ENCODE data around the gene PSME2. TPM values are rescaled to one million over a fixed set of nuclear protein-coding genes. Genes with fewer than 3 reads are reported as not detected.

PSME2 gene
- polyA plus RNA-seq, 10 donors = 72.7 to 96.7 (median 84.4) TPM

DNA sequence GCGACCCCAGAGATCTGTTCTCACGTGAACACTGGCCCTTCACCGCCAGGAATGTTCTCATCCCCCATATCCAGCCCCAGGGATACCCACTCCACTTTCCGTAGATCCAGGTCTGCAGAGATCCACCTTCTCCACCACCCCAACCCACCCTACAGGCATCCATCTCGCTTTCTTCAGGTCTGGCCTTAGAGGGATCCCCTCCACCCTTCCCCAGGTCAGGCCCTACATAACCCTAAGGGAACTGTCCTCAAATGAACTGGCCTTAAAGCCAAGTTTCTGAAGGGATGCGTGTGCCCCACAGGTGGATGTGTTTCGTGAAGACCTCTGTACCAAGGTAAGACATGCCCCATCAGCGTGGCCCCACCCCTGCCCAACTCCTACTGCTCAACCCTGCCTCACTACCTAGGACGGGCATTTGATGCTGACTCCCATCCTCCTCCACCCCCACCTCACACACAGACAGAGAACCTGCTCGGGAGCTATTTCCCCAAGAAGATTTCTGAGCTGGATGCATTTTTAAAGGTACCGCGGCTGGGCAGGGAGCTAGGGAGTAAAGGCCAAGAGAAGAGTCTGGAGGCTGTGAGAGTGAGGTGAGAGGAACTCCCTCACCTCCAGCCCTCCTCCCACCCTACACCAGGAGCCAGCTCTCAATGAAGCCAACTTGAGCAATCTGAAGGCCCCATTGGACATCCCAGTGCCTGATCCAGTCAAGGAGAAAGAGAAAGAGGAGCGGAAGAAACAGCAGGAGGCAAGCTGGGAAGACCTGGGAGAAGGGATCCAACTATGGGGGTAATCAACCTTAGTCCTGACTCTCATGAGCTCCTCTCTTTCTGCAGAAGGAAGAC is 9.5 kb downstream of the PSME2 start:
- DNase-seq = no peak

GRCh38 chr14:24135834-24136683 is 10.4 kb downstream of the PSME2 start, which contains the start of gene PSME1:
Gene PSME1, plus strand, starts transcription at chr14:24136194. Its CDS starts 69 bp downstream, at chr14:24136263.
- peak; percentile 87 to 96 (median 91) for DNase-seq

GRCh38 chr14:24135584-24135833 is 10.9 kb downstream of the PSME2 start:
- DNase-seq = no peak

DNA sequence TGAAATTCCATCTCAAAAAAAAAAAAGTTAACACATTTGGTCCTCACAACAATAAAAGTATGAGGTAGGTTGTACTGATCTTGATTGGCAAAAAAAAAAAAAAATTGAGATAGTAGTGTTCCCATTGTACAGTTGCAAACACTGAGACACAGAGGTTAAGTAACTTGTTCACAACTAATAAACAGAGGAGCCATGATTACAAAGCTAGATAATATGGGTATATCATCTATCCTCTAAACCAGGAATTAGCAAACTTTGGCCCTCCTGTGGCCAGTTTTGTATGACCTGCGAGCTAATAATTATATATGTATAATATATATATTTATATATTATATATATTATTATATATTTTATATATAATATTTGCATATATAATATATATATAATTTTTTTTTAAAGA is 12.7 kb downstream of the PSME2 start:
- no peak for DNase-seq

DNA sequence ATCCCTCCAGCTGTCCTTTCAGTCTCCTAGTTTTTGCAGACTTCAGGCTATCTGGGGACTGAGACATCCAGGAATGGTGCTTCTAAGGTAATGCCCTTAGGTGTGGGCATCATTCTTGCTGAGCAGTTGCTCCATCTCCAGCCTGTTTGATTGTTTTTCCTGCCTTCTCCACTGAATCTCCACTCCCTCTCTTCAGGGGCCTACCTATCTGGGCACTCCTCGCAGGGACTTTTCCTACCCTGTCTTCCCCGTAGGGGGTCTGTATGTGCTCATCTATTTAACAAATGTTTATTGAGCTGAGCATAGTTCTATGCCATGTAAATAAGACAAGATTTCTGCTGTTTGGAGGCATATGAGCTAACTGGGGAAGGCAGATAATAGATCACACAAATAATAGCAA is 13.4 kb downstream of the PSME2 start:
- no peak for DNase-seq

DNA sequence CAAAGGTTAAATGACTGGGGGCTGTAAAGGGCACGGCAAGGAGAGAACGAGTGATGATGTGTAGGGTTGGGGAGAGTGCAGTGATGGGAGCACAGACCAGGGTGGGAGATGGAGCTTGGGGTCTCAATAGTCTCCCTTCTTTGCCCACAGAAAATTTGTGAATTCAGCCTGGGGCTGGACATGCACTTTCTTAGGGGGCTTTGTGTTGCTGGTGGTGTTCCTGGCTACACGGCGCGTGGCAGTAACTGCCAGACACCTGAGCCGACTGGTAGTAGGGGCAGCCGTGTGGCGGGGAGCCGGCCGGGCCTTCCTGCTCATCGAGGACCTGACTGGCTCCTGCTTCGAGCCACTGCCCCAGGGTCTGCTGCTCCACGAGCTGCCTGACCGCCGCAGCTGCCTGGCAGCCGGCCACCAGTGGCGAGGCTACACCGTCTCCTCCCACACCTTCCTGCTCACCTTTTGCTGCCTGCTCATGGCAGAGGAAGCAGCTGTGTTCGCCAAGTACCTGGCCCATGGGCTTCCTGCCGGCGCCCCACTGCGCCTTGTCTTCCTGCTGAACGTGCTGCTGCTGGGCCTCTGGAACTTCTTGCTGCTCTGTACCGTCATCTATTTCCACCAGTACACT is 14.2 kb downstream of the PSME2 start:
- peak in 1 of 3 donors; percentile 37 for DNase-seq

- no peak for DNase-seq
Observed at GRCh38 chr14:24131549-24131966, 14.9 kb downstream of the PSME2 start.

- DNase-seq = peak; percentile 74 to 79 (median 77)
Observed at GRCh38 chr14:24130717-24131548, 15.5 kb downstream of the PSME2 start.

DNA sequence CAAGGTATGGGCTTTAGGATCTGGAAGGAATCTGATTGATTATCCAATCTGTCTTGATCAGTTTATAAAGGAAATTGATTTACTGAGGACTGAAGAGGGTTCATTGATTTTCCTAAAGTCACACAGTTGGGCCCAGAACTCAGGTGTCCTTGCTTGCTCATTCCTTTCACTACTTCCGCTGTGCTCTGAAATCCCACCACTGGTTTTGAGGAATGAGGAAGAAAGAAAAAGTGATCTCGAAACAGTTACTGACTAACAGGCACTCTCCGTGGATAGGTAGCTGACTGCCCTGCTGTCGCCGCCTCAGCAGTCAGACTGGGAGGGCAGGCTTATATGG is 16.1 kb downstream of the PSME2 start, which contains the start of gene FITM1:
TSS of gene FITM1 (plus strand) at position 280 of the 337 bp plus-strand sequence. CDS start 905 bp downstream, outside the sequence.
- DNase-seq = no peak

DNA sequence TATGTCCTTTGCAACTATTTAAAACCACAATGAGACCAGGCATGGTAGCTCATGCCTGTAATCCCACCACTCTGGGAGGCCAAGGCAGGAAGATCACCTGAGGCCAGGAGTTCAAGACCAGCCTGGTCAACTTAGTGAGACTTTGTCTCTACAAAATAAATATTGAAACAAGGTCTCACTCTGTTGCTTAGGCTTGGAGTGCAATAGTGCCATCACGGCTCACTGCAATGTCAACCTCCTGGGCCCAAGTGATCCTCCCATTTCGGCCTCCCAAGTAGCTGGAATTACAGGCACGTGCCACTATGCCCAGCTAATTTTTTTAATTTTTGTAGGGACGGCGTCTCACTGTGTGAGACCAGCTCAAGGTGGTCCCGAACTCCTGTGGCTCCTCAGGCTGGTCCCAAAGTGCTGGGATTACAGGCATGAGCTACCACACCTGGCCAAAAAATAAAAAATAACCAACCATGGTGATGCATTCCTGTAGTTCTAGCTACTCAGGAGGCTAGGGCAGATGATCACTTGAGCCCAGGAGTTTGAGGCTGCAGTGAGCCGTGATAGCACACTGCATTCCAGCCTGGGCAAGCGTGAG is 16.9 kb downstream of the PSME2 start:
- no peak for DNase-seq

- no peak for DNase-seq
Observed at GRCh38 chr14:24127673-24128072, 18.7 kb downstream of the PSME2 start.

DNA sequence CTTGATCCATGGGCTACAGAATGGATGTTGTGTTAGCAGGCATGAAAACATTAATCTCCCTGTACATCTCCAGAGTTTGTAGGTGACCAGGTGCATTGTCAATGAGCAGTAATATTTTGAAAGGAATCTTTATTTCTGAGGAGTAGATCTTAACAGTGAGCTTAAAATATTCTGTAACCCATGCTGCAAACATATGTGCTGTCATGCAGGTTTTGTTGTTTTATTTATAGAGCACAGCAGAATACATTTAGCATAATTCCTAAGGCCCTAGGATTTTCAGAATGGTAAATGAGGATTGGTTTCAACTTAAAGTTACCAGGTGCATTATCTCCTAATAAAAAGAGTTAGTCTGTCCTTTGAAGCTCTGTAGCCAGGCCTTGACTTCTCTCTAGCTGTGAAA is 19.5 kb downstream of the PSME2 start:
- no peak for DNase-seq

DNA sequence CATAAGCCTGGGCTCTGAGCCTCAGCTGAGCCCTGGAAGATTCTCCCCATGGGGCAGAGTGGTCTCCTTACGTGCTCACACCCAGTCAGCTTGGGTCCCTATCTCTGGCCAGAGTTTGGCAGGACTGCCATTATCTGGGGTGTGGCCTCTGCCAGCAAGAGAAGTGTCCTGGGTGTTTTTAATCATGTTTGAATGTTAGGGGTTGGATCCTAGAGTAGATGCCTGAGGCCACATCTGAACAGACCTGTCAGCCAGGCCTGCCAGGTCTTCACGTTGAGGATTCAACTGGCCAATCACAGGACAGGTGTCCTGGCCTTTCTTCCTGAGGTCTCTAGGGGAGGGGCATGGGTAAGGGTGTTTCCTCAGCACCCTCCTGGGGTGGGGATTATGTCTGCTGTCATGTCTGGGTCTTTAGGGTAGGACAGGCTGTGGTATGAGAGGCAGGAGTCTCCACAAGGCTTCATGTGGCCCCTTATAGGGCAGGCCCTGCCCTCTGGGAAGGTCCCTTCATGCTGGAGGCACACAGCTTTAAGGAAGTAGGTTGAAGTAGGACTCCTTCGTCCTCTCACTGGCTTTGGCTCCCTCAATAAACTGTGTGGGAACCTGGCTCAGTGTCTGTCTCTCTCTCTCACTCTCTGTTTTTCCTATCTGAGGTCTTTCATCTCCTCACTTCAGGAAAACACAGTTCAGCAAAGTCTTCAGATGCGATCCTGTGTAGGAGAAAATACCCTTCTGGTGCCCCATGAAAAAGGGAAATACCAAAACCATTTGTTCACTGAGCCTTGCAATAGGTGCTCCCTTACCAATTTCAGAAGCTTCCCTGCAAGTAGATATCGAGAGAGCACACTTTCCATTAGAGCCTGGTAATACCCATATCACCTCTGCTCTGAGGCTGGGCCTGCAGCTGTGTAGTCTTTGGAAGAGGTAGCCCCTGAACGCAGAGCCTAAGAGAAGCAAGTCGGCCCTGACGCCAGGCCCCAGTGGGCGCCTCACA is 22.7 kb downstream of the PSME2 start:
- no peak for DNase-seq

DNA sequence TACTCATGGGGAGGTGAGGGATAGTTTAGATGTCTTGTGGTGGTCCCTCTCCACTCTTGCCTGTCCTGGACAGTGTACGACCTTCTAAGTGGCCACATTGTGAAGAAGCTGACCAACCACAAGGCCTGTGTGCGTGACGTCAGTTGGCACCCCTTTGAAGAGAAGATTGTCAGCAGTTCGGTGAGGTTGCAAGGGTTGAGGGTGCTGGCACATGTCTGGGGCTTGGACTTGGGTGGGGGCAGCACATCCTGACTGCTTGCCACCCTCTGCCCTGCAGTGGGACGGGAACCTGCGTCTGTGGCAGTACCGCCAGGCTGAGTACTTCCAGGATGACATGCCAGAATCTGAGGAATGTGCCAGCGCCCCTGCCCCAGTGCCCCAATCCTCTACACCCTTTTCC is 23.5 kb downstream of the PSME2 start:
- DNase-seq = no peak

DNA sequence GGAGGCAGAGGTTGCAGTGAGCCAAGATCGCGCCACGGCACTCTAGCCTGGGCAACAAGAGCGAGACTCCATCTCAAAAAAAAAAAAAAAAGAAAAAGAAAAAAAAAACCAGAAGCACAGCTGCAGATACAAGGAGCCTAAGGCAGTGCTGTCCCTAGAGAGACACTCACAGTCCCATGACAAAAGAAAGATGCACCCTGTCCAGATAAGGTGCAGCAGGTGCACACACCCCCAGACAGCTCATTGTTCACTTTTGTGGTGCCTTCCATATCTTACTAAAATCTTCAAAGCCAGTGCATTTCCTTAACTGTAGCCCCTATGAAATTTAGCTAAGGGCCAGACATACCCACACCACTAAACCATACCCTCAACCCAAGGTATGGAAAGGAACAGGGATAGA is 24.0 kb downstream of the PSME2 start:
- no peak for DNase-seq

GRCh38 chr14:24121210-24121609 is 25.2 kb downstream of the PSME2 start:
- DNase-seq = no peak

GRCh38 chr14:24119691-24120090 is 26.7 kb downstream of the PSME2 start:
- no peak for DNase-seq

- DNase-seq = no peak
Observed at GRCh38 chr14:24117179-24117578, 29.2 kb downstream of the PSME2 start.

DNA sequence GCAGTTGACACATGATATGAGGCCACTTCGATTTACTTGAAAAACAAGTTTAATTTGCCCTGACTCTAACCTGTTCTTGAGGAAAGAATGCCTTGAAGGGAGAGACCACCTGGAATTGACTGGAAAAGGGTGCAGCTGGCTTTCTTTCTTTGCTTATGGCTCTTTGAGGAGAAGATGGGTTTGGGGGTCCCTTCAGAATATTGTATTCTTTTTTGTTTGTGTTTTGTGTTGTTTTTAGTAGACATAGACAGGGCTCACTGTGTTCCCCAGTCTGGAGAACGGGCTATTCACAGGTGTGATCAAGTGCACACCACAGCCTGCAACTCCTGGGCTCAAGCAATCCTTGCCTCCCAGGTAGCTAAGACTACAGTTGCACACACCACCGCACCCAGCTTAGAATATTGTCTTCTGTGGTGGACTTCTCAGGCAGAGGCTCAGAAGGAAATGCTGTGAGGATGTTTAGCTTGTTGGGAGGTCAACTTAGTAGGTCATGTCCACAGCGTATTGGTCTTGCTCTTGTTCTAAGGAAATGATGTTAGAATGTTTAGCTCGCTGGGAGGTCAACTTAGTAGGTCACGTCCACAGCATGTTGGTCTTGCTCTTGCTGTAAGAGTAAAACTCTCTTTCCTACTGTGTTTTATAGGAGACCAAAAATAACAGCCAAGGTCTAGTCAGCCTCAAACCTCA is 30.1 kb downstream of the PSME2 start:
- no peak for DNase-seq
